Neutrophil (primary cell): ENCODE measurements around the gene IBA57.

Source experiments
- H3K27ac ChIP-seq: fragments of 200-600 bp; sonication (generic); 2 replicates; pipeline ENCODE4 v1.5.1; 2016; ENCODE audit warnings: mild to moderate bottlenecking, moderate library complexity
- H3K27me3 ChIP-seq: fragments of 200-600 bp; sonication (generic); 2 replicates; pipeline ENCODE4 v1.6.0; 2016; ENCODE audit warnings: mild to moderate bottlenecking
- H3K36me3 ChIP-seq: fragments of 200-600 bp; sonication (generic); 2 replicates; pipeline ENCODE4 v1.5.1; 2017
- H3K4me1 ChIP-seq, 2 experiments: fragments of 200-600 bp in 1 of 2; sonication (generic) in 1 of 2; 1 replicate in 1 of 2; 2 replicates in 1 of 2; pipeline versions ENCODE4 v1.5.1 to v1.6.1; 2013 to 2016; ENCODE audit warnings: low read depth in 1 of 2, low read length in 1 of 2, mild to moderate bottlenecking in 1 of 2, moderate library complexity in 1 of 2; ENCODE audit not compliant: control insufficient read depth in 1 of 2, insufficient read depth in 1 of 2
- H3K4me3 ChIP-seq, 2 experiments: fragments of 200-600 bp in 1 of 2; sonication (generic) in 1 of 2; 1 replicate in 1 of 2; 2 replicates in 1 of 2; pipeline ENCODE4 v1.5.1; 2013 to 2016; ENCODE audit warnings: low read depth in 1 of 2, low read length in 1 of 2, mild to moderate bottlenecking in 1 of 2, moderate library complexity in 1 of 2
- H3K9me3 ChIP-seq: fragments of 200-600 bp; sonication (generic); 2 replicates; pipeline ENCODE4 v1.5.1; 2016
- CTCF ChIP-seq: fragments of 200-600 bp; sonication (generic); IDR thresholded peaks from 2 replicates; pipeline ENCODE4 v1.5.1; 2016; ENCODE audit warnings: antibody characterized with exemption

IBA57 gene

GRCh38 chr1:228122921-228123441 lies 42.6 kb upstream of the IBA57 start:
- no peak for TF ChIP-seq CTCF
- no peaks in the 10 kb centered on the region for H3K9me3 ChIP-seq
- H3K27ac ChIP-seq, result no peak overlapping the region
- peaks cover 21% of the 10 kb centered on the region for H3K27me3 ChIP-seq
- no peak overlapping the region for H3K4me3 ChIP-seq
- peaks cover 0 to 5% of the 10 kb centered on the region in 2 experiments for H3K4me1 ChIP-seq
- no peaks in the 10 kb centered on the region for H3K36me3 ChIP-seq

- Histone ChIP-seq H3K4me3 (no peak overlapping the region), H3K4me1 (peaks cover 0 to 5% of the 10 kb centered on the region in 2 experiments), H3K9me3 (no peaks in the 10 kb centered on the region), H3K36me3 (no peaks in the 10 kb centered on the region), H3K27ac (no peak overlapping the region), H3K27me3 (peaks cover 21% of the 10 kb centered on the region)
- no peak for TF ChIP-seq CTCF
Measured at GRCh38 chr1:228123505-228123904, 42.1 kb upstream of the IBA57 start.

- Histone ChIP-seq H3K36me3 (no peaks in the 10 kb centered on the region), H3K27me3 (peaks cover 21% of the 10 kb centered on the region), H3K4me3 (no peak overlapping the region), H3K4me1 (peaks cover 0 to 5% of the 10 kb centered on the region in 2 experiments), H3K27ac (no peak overlapping the region), H3K9me3 (no peaks in the 10 kb centered on the region)
- no peak for TF ChIP-seq CTCF
Measured at GRCh38 chr1:228125185-228125584, 40.4 kb upstream of the IBA57 start.

GRCh38 chr1:228131766-228132165 lies 33.8 kb upstream of the IBA57 start:
- Histone ChIP-seq H3K4me1 (peaks cover 13 to 21% of the 10 kb centered on the region in 2 experiments), H3K27me3 (no peaks in the 10 kb centered on the region), H3K9me3 (no peaks in the 10 kb centered on the region), H3K36me3 (no peaks in the 10 kb centered on the region), H3K27ac (no peak overlapping the region), H3K4me3 (no peak overlapping the region)
- TF ChIP-seq CTCF, result no peak

- no peak overlapping the region for H3K27ac ChIP-seq
- H3K9me3 ChIP-seq, result no peaks in the 10 kb centered on the region
- H3K4me3 ChIP-seq, result no peak overlapping the region
- no peaks in the 10 kb centered on the region for H3K36me3 ChIP-seq
- peaks cover 23 to 33% of the 10 kb centered on the region in 2 experiments for H3K4me1 ChIP-seq
- H3K27me3 ChIP-seq, result no peaks in the 10 kb centered on the region
- TF ChIP-seq CTCF, result no peak
Measured at GRCh38 chr1:228134591-228134990, 31.0 kb upstream of the IBA57 start.

- no peak overlapping the region for H3K27ac ChIP-seq
- H3K9me3 ChIP-seq, result no peaks in the 10 kb centered on the region
- H3K4me3 ChIP-seq, result no peak overlapping the region
- no peaks in the 10 kb centered on the region for H3K27me3 ChIP-seq
- no peak for TF ChIP-seq CTCF
- H3K36me3 ChIP-seq, result peaks cover 7% of the 10 kb centered on the region
- H3K4me1 ChIP-seq, result peaks cover 35 to 39% of the 10 kb centered on the region in 2 experiments
Measured at GRCh38 chr1:228136901-228137300, 28.7 kb upstream of the IBA57 start.
